Measurements from ENCODE around the gene ISYNA1.

Gene ISYNA1

DNA sequence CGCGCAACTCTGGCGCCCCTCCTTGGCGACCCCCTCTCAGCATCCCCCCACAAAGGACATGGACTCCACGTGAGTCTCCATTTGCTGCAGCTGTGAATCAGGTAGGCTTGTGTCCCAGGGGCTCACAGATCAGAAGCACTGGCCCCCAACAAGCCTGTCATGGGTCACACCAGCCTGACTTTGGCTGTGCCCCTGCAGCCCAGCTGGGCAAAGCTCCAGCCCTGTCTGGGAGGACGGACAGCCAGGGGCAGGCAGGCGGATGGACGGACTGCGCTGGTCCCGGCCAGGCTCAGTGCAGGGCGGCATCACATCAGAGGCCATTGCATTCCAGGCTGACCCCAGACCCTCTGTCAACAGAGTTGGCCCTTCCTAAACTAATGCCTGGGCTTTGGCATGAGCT is 28.4 kb upstream of the ISYNA1 start:
- DNase-seq = no peak

DNA sequence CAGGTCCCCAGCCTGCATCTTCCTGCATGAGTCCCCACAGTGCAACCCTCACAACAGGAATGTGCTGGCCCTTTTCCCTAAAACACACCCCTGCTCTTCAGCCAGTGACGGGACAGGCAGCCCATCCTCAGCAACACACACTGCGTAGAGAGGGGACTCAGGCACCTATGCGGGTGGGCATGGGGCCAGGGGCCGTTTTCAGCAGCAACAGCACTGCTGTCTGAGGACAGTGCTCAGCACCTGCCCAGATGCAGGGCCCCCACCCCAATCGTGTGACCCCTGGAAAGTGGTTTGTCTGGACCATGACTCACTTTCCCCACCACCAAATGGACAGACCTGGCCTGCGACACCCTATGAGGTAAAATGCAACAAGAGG is 28.0 kb upstream of the ISYNA1 start:
- no peak for DNase-seq

DNA sequence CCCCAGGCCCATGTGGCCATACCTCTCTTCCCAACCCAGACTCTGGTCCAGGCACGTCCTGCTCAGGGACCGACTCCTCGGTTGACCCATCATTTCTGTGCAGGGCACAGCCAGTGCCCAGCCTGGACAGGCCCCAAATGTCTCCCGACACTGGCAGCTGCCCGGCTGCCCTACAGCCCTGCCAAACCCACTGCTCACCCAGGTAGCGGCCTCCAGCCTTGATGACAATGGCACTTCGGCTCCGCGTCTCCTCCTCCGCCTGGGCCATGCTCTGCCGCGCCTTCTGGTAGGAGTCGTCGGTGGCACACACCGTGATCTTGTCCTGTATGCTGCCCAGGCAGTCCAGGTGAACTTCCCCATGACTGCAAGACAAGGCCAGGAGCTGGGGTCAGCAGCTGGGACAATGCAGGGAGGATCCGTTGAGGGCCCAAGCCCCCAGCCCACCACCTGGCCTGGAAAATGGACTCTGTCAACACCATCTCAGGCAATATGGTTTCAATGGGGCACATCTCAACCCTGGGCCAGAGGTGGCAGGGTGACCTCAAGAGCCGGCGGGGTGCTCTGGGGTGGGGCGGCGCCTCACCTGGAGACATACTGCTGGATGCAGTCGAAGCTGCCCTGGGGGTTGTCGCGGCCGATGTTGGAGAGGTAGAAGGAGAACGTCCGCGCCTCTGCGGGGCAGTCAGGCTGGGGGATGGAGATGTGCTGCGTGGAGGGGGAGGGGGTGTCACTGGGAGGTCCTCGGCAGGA is 27.5 kb upstream of the ISYNA1 start:
- DNase-seq = no peak

DNA sequence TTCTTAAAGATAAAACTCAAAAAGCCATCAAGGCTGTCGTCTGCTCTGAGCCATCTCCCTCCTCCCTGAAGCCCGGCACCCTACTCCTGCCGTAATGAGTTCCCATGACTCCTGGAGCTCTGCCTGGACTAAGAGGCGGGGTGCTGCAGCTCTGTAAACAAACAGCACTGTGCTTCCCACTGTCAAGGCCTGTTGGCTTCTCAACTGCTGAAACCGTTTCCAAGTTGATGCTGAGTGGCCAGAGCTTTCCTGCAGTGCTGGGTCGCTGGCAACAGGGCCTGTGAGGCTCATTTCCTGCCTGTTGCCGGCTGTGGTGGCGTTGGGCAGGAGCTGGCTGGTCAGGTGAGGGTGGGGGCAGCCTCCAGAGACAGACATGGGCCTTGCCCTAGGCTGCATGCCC is 26.7 kb upstream of the ISYNA1 start:
- DNase-seq = no peak

DNA sequence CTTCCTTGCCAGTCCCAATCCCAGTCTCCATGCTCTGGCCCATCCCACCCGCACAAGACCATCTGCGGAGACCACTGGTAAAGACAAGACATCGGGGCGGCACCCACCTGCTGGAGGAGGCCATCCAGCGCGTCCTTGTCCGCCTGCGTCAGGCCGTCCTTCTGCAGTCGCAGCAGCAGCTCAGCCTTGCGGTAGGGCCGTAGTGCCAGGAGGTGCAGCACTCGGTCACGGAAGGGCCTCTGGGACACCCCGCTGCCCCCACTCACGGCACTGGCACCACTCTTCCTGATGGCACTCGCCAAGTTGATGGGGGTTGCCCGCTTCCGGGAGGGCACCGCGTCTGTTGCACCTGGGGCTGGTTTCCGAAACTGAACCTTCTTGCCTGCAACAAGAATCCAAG is 23.5 kb upstream of the ISYNA1 start:
- no peak for DNase-seq

DNA sequence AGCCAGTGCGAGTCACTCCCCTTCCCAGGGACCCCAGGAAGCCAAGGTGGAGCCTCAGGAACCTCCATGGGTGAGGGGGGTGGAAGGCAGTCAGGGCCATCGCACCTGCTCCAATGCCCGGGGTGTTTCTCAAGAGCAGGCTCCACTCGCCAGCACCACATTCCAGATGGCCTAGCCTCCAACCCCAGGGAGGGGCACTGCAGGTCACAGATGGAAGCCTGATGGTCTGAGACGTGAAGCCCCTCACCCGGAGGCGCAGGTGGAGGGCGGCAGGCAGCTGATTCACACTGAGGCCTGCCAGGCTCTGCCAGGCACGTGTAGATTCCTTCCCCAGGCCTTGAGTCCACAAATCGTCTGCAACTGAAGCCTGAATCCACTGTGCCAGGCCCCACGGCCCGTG is 23.0 kb upstream of the ISYNA1 start:
- no peak for DNase-seq

DNA sequence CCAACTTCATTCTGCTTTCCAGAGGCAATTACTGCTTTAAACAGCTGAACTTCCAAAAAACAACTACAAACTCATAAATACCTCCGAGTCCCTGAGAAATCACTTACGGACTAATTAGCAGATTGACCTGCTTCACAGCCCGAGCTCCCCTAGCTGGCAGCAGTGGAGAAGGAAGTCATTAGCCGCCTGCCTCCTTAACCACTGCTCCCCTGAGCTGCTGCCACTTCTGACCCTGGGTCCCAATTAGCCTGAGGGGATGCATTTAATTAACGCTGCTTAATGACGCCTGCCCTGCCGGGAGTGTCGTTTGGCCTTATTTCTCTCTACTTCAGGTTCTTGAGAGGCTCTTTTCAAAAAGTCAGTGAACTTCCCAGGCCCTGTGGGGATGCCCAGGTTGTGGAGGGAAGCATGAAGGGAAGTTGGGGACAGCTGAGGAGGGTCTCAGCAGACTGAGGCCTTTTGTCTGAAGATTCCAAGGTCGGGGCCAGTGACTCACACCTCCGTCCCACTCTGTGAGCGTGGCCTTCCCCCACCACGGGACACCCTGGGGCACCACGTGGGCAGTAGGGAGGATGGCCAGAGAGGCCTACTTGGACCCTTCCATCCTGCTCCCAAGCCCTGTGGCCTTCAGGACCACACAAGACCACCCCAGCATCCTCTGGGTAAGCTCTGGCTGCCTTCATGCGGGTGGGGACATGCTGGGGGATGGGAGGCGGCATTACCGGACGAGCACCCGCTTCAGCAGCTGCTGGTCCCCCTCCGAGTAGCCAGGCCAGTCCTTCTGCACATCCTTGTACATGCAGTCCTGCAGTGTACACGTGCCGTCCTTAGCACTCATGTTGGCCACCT is 19.8 kb upstream of the ISYNA1 start:
- DNase-seq = no peak

DNA sequence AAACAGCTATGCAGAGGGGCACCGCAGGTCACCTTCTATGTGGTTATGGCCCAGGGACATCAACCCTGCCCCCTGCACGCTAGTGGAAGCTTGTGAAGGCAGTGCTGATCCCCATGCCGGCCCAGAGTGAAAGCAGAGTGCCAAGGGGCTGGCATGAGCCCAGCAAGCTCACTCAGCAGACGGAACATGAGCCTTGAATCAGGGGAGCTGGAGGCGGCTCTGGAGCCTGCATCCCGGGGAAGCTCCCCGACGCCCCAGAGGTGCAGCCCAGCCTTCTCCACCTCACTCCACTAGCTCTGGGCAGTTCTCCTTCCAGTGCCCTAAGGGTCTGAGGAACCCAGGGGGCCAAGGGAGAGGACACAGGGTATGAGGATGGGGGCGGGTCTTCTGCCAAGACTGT is 19.0 kb upstream of the ISYNA1 start:
- DNase-seq = no peak

DNA sequence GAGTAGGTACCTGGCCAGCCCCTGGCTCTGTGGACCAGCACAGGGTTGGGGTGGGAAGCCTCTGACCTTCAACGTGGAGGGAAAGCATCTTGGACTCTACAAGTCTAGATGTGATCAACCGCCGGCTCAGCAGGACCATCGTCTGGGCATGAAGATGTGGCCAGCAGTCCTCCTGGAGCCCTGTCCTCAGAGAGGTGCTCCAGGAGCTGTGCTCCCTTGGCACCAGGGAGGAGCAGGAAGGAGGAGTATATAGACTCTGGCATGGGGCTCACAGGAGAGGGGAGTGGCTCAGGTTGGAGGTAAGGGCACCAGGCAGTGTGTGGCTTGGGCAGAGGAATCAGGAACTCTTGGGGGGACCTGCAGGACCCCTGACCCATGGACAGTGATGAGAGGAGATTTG is 18.3 kb upstream of the ISYNA1 start:
- DNase-seq = no peak

DNA sequence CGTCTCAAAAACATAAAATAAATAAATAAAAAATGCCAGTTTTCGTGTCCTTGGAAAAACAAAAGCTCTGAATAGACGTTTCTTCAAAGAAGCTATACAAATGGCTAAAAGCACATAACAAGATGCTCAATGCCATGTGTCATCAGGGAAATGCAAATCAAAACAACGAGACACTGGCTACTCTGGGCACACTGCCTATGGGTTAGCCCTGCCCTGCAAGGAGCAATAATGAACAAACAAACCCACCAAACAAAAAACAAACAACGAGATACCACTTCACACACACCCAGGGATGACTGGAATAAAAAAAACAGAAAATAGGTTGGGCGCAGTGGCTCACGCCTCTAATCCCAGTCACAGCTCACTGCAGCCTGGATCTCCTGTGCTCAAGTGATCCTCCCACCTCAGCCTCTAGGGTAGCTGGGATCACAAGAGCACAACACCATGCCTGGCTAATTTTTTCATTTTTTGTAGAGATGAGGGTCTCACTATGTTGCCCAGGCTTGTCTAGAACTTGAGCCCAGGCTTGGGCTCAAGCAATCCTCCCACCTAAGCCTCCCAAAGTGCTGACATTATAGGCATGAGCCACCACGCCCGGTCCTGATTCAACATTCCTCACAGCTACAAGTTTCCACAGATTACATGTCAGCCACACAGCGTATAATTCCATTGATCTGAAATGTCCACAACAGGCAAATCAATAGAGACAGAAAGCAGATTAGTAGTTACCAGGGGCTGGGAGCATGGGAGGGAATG is 15.5 kb upstream of the ISYNA1 start:
- no peak for DNase-seq

DNA sequence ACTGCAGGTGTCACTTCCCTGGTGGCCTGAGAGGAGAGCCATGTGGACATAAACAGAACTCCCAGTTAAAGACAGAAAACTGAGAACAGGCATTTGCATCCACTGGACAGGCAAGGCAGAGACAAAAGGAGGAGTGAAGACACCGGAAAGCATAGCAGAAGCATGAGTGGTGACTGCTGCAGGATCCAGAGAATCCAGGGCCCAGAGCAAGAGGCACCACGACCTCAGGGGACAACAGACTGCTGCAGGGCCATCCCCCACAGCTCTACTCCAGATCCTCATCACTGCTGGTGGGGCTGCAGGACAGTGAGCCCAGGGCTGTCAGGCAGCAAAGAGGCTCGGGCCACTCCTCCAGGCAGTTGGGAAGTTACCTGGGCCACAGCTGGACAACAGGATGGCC is 14.5 kb upstream of the ISYNA1 start:
- no peak for DNase-seq

DNA sequence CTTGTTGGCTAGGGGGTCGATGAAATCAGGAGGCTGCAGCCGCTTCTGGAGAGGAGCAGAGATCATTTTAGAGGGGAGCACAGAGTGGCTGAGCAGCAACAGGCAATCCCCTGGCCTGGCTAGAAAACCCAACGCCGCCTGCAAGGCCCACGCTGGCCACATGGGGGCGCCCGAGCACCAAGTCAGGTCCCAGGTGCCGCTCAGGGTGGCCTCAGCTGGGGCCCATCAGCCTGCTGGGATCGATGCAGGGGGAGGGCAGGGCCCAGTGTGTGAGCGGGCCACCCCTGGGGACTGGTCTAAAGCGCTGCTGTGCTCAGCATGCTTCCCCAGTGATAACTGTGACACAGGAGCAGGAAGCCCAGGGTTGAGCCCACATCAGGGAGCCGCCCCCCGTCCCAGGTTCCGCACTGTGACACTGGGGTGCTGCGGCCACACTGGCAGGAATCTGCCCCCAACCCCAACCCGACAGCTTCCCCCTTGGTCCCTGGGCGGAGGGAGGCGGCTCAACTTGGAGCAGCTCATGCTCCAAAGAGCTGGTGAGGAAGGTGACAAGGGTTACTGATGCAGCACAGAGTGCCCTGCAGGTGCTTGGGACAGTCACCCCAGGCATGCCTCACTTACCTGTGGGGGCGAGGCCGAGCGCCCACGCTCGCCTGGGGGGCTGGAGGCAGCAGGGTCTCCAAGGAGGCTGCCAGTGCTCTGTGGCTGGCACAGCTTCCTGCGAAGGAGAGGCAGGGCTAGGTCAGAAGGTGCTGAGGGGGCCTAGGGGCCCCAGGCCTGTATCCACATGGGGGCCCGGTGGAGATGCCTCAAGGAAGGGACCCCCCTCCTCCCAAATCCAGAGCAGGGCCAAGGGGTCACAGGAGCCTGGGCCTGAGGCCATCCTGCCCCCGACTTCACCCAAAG is 13.3 kb upstream of the ISYNA1 start:
- DNase-seq = peak; percentile 82 to 89

DNA sequence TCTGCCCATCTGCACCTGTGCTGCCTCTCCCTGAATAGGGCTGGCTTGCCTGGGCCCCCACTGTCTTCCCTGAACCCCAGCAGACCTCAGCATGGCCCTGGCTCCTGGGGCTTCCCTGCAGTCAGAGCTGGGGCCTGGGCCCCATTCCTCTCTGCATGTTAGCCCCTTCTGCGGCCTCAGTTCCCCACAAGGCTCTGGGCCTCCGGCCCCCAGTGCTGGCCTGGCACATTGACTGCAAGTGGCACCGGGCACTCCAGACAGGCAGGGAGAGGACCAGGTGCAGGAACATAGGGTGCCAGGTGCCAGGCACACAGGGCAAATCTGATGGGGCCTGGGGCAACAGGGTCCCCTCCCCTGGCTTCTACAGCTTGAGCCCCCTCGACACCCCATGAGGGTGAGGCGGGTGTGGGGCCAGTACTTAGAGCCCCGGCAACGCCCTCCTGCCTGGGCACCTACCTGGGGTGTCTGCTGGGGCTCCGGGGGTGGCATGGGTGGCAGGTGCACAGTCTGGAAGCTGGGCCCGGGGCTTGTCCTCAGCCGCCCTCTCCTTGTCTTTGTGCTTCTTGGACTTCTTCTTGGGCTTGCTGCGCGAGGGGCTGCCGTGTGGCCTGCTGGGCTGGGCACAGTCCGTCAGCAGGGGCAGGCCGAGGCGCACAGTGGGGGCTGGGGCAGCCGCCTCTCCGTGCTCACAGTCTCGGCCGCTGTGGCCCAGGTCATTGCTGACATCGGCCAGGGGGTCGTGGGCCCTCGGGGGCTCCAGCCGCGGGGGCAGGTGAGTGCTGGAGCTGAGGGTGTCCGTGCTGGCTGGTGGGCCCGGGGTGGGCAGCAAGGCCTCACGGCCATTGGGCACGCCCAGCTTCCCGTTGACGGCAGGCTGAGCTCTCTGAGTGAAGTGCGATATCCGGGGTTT is 12.3 kb upstream of the ISYNA1 start:
- no peak for DNase-seq

DNA sequence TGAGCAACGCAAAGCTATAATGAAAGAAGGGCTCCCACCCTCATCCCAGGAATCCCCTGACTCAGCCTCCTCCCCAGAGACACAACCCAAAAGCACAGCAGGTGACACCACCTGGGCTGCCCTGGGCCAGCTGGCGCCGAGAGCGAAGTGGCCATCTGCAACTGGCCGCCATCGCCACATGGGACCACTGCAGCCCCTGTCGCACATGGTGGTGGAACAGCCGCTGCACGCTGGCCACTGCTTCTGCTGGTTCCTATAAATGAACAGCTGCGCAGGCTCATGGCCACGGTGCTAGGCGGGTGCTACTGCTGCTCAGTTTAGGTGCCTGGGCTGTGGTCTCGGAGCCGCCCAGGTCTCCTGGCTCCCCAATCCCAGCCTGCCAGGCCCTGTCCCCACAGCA is 11.6 kb upstream of the ISYNA1 start:
- no peak for DNase-seq

DNA sequence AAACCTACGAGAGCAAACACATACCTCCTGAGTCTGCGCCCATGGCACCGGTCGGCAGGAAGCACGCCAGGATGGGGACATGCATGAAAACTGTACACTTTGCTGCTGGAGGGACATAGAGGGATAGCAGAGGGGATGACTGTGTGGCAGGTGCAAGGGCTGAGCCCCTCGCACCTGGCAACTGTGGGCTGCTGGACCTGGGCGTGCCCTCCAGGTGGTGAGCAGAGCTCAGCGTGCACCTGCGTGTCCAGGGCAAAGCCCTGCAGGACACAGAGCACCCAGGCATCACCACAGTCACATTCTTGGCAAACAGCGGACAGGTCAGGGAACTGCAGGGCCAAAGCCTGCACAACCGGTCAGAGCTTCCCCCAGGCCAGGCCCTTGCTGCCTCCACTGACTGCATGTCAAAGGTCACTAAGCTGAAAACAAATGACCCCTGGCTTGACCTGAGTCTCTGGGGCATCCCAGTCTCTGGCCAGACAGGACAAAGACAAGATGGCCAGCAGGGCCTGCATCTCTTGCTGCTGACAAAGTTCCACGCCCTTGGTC is 9.0 kb upstream of the ISYNA1 start:
- DNase-seq = no peak

DNA sequence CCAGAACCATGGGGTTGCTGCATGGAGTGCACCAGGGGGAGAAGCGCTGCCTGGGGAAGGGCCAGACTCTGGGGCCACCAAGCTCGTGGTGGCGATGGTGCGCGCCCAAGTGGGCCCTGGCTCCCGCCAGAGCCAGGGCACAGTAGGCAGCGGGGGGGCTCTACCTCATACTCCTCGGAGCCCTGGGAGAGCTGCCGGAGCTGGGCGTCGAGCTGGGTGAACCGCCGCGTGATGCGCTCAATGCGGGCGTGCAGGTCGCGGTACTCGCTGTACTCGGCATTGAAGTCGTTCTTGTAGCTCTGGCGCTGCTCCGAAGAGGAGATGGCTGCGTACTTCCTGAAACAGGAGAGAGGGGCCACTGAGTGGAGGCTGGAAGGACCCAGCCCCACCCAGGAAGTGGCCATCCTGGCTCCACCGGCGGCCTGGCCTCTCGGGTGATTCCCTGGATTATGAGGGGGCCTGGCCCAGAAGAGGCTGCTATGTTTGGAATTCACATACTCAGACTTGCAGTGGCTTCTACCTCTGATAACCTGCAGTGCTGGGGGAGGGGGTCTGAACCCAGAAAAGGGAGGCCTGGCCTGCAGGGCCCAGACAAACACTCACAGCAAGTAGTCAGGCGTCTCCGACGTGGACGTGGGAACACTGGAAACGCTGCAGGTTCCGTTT is 8.3 kb upstream of the ISYNA1 start:
- no peak for DNase-seq

DNA sequence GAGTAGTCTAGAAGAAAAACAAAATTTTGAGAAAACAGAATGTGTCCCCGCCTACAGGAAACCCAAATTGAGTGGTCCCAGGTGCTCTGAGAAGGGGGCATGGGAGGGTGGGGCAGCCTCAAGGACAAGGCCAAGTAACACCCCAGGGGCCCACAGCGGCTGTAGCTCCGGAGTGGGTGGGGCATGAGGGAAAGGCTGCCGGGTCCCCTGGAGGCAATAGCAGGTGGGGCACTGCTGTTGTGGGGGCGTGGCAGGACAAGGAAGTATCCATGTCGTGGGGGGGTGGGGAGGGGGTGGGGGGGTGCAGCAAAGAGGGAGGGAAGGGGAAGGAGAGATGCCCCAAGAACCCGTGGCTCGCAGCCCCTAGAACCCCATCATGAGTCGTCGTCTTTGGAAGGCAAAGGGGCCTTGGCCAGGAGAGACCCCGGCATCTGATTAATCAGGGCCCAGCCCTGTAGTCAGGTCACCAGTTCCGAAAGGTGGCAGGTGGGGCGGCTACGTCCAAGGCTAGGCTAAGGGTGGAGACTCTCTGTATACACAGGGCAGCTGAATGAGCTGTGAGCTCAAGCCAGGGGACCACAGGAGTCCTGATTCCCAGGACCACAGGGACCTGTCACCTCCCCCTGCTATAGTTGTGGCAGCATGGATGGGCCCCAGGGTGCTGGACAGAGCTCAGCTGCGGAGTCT is 7.5 kb upstream of the ISYNA1 start:
- no peak for DNase-seq

DNA sequence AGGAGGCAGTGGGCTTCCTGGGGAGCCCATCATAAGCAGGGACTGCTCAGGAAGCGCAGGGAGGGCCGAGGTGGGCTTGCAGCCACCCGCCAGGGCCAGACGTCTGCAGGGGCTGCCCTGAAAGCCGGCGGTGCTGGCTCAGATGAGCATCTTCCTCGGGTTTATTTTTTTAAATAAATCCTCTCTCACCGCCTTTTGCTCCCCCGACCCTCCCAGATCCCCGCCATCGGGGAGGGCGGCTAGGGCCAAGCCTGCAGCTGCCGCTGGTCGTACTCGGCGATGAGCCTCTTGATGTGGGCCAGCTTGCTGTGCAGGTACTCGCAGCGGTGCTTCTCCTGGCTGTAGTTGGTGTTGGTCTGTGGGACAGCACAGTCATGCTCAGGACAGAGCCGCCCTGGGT is 6.6 kb upstream of the ISYNA1 start:
- no peak for DNase-seq

DNA sequence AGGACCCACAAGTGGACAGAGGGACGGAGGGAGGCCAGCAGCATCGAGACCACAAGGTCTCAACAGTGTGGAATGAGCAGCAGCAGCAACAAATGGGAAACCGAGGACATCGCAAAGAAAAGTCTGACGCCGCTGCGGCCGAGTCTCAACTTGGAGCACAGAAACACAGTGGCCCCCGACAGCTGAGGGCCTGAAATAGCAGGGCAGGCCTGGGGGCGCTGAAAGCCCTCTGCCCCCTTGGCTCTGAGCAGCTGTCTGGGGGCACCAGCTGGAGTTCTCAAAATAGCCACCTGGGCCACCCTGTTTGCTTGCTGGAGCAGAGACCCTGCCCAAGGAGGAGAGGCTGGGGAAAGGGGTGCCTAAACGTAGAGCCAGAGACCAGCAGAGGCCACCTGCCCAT is 5.9 kb upstream of the ISYNA1 start:
- no peak for DNase-seq

DNA sequence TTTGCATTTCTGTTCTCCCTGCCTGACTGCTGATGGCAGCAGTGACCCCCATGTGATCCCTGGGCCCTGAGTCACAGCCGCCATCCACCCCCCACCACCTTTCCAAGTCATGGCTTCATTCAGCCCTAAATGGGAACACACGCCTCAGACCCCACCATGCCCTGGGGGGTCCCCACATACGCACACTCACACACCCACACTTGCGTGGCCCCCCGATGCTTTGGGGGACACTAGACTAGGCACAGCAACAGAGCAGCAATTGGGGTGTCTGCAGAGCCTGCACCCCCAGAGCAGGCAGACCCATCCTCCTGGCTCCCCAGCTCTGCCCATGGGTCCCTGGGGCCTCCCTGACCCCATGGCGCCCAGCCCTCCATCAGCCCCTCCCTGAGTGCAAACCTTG is 5.5 kb upstream of the ISYNA1 start:
- no peak for DNase-seq
